Stimulated activated CD4-positive, alpha-beta T cell treated with anti-CD3 and anti-CD28 coated beads, Interleukin-15, amount 100 ng/mL, for 1 hour (primary cell): ENCODE data around the gene PIWIL4.
A peak's percentile ranks its signal among the peaks of the same experiment; 100 is the strongest.
"Not testable (repeated sequence)": the region's sequence is repeated elsewhere in the genome, so short reads cannot be mapped to it uniquely, and the experiment has no call there.

Experiments used
- DNase-seq, 2 donors: peaks; one replicate each; pipeline ENCODE4 v3.0.0-alpha.2; 2020; ENCODE audit warnings: low read depth in 1 of 2, low spot score in 1 of 2

PIWIL4 gene

GRCh38 chr11:94583866-94584500 is 16.8 kb downstream of the PIWIL4 start:
- no peak for DNase-seq

GRCh38 chr11:94584978-94585377 is 17.8 kb downstream of the PIWIL4 start:
- DNase-seq: no peak

DNA sequence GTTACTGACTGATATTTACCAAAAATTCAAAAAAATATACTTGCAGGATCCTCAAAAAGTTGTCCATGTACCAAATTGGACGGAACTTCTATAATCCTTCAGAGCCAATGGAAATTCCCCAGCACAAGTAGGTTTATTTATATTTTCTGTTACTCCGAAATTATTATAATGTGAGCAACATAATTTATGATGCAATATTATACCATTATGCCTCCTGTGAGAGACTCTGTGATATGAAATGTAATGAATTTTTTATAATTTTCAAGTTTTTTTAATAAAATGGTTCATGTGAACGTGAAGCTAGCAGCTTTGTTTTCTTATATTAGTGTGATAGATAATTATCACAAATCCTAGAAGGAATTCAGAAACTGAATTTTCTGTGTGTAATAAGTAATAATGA is 18.2 kb downstream of the PIWIL4 start:
- DNase-seq: no peak

GRCh38 chr11:94586546-94586945 is 19.4 kb downstream of the PIWIL4 start:
- DNase-seq: no peak

DNA sequence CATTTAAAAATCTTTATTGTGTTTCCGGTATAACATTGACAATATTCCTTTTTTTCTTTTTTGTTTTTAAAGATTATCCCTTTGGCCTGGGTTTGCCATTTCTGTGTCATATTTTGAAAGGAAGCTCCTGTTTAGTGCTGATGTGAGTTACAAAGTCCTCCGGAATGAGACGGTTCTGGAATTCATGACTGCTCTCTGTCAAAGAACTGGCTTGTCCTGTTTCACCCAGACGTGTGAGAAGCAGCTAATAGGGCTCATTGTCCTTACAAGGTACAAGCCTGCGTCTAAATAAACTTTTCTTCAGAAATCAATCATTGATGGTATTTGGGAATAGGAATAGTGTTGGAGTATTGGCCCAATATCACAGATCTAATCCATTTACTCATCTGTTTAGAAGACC is 19.8 kb downstream of the PIWIL4 start:
- DNase-seq: no peak

- no peak for DNase-seq
These were observed 21.3 kb downstream of the PIWIL4 start for GRCh38 chr11:94588366-94588942.

GRCh38 chr11:94590352-94591041 is 23.3 kb downstream of the PIWIL4 start:
- DNase-seq: no peak

DNA sequence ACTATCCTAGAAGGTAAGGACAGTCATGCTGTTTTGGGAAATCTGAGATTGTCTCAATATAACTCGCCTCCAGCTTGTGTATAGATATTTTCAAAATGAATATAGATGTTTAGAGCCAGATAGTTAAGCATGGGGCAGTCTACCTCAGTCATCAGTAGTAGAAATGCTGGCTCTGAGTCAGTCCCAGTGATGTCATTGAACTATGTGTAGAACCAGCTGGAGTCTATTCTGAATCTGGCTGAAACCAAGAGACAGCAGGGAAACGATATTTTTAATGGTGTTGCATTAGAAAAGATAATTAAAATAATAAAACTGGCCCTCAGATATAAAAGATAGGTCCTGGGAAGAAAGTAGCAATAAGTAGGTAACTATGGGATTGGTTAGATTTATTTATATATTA is 25.9 kb downstream of the PIWIL4 start:
- DNase-seq: no peak

- no peak for DNase-seq
These were observed 27.9 kb downstream of the PIWIL4 start for GRCh38 chr11:94595076-94595475.

GRCh38 chr11:94597896-94598295 is 30.7 kb downstream of the PIWIL4 start:
- no peak for DNase-seq

DNA sequence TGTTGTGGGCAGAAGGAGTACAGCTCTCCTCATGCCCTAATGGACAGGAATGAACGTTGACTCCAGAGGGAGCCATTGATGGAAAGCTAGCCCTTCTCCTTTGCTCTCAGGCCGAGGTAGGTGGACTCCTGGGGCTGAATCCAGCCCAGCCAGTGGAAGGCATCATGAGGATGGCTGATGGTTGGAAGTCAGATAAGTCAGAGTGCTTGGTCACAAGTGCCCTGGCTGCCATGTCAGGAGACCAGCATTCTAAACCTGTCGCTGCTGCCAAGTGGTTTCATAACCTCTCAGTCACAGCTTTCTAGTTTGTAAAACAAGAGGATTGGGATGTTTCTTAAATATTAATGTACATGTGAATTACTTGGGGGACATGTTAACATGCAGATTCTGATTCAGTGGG is 32.3 kb downstream of the PIWIL4 start:
- no peak for DNase-seq

GRCh38 chr11:94602430-94603372 is 35.5 kb downstream of the PIWIL4 start:
- DNase-seq: no peak

GRCh38 chr11:94603587-94603986 is 36.4 kb downstream of the PIWIL4 start:
- DNase-seq: no peak

DNA sequence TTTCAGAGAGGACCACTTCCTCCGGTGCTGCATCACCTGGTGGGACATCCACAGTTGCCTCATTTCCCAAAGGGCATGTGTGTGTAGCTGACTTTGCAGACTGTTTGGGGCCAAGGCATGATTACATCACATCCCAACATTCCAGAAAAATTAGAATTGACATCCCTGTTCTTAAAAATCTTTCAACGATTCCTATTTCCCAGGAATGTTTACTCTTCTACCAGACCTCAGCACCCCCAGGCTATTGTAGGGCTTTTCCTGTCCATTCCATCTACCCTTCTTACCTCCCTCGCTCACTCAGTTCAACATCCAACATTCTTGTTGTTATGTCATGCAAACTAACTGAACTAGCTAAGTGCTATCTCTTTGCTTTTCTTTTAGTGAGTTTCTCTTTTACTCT is 37.3 kb downstream of the PIWIL4 start:
- DNase-seq: no peak

GRCh38 chr11:94613120-94613519 is 46.0 kb downstream of the PIWIL4 start:
- no peak for DNase-seq

GRCh38 chr11:94623120-94623735 is 56.1 kb downstream of the PIWIL4 start:
- DNase-seq: peak in 1 of 2 donors; percentile 5

GRCh38 chr11:94625422-94625821 is 58.3 kb downstream of the PIWIL4 start:
- not testable (repeated sequence) for DNase-seq

DNA sequence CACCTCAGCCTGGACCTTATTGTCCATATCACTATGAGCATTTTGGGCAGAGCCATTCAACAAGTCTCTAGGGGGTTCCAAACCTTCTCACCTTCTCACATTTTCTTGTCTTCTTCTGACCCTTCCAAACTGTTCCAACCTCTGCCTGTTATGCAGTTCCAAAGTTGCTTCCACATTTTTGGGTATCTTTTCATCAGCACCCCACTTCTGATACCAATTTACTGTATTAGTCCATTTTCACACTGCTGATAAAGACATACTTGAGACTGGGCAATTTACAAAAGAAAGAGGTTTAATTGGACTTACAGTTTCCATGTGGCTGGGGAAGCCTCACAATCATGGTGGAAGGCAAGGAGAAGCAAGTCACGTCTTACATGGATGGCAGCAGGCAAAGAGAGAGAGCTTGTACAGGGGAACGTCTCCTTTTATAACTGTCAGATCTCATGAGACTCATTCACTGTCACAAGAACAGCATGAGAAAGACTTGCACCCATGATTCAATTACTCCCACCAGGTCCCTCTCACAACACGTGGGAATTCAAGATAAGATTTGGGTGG is 59.9 kb downstream of the PIWIL4 start:
- DNase-seq: not testable (repeated sequence)

GRCh38 chr11:94629741-94630140 is 62.6 kb downstream of the PIWIL4 start:
- DNase-seq: no peak

GRCh38 chr11:94630221-94630620 is 63.1 kb downstream of the PIWIL4 start:
- no peak for DNase-seq

DNA sequence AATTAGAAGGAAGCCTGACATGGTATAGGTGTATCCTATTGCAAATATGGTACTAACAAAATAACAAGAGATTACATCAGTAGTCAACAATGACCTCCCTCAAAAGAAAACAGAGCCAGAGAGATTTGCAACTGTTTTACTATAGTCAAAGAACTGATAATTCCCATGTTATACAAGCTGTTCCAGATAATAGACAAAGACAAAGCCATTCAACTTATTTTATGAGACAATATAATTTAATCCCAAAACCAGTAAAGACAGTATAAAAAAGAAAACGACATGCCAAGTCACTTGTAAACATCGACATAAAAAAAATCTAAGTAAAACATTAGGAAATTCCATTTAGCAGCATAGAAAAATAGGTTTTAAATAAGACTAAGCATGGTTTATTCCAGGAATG is 65.2 kb downstream of the PIWIL4 start:
- no peak for DNase-seq
